ENCODE measurements around the gene C4orf50.

The C4orf50 gene

DNA sequence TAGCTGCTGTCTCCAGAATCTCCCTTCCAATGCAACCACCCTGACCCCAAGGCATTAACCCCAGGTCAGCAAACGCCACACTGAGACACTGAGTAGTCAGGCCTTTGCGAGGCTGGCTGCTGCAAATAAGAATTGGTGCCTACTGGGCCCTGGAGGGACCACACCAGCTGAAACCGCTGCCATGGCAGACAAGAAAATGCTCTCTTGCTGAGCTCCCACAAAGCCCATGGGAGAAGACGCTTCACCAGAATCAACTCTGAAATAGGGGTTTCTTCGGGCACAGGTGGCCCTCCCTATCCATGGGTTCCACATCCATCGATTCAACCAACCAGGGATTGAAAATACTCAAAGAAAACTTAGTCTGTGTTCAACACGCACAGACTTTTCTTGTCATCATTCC is 98.7 kb downstream of the C4orf50 start:
- no peak for DNase-seq (ENCODE audit: low read depth)

DNA sequence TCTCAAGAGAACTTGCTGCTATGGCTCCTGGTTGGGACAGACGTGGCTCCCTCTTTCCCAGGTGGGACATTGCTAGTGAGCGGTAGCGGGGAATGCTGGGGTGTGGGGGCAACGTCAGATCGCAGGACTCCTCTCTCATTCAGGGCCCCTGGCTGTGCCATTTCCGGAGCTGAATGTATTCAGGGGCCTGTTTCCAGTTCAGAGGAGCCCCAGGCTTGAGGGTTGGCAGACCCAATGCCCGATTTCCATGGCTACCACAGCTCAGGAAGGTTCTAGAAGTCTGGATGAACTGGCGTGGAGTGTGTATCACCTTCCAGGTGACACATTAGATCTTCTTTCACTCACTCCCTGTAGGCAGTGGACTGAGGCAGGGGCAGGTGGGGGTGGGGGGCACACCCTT is 99.2 kb downstream of the C4orf50 start:
- no peak for DNase-seq (ENCODE audit: low read depth)

DNA sequence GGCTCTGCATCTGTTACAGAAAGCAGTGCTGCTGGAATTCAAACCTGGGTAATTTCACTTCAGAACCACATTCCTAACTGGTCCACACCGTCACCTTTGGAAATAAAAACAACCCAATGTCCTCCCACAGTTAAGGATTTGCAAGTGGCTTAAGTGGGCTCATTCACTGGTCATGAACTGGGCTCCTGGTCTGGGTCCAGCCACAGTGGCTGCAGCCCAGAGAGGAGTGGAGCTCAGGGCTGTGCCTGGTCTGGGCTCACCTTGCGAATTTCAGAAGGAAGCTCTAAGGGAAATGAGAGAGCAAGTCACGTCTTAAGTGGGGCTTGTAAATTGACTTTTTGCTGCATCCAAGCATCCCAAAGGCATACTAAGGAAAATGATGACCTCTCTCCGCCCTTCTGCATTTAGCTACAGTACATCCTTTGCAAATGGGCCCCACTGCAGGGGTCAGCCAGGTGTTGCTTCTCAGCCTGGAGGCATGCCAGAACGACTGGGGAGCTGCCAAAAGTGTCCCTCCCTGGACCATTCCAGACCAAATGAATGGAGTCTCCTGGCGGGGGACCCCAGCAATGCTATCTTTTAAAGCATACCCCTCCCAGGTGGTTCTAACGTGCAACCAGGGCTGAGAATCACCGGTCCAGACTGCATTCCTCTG is 99.8 kb downstream of the C4orf50 start:
- no peak for DNase-seq (ENCODE audit: low read depth)

DNA sequence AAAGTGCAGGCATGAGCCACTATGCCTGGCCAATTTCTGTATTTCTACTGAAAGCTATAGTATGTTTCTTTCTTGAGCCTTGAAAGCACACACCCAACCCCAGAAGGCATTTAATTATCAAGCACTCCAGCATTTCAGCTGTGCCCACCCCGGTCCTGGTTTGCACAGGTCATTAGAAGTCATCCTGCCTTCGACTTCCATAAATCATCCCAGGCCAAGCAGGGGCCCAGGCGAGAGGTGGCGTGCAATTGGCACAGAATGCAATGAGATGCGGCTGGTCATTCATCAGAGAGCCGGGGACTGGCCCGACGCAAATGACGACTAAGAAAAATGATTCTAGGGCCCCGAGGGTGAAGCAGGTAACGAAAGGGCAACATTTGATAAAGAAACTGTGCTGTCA is 100.6 kb downstream of the C4orf50 start:
- no peak for DNase-seq (ENCODE audit: low read depth)

DNA sequence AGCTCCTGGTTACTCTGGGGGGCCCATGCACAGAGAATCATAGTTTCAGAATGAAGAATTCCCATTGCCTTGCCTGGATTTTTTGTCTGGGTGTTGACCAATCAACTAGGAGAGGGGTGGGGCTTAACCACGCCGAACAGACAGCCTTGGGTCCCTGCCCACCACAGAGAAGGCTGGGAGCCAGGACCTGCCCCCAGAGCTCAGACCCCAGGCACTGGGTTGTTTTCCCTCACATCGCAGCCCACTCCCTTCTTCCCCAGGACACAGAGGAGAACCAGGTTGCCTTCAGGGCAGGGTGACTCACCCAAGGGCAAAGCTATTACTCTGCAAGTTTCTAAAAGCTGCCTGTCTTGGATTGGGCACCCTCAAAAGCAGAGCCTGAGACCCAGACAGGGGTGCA is 102.0 kb downstream of the C4orf50 start:
- DNase-seq (ENCODE audit: low read depth) = no peak

DNA sequence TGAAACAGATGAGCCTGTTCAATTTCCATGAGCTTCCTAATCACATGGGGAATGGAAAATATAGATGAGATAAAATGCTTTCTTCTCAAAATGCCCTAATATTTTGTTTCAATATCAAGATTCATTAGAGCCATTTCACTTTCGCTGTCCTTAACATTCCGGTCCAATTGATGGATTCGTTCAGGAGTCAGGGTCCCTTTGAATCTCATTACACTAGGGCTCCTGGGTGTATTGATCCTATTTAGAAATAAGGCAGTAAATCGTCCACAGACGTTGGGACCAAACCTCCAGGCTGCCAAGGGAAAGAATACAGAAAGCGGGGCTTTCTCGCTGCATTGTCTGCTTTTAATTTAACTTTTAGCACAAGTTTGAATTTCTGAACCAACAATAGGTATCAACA is 104.8 kb downstream of the C4orf50 start:
- no peak for DNase-seq (ENCODE audit: low read depth)

DNA sequence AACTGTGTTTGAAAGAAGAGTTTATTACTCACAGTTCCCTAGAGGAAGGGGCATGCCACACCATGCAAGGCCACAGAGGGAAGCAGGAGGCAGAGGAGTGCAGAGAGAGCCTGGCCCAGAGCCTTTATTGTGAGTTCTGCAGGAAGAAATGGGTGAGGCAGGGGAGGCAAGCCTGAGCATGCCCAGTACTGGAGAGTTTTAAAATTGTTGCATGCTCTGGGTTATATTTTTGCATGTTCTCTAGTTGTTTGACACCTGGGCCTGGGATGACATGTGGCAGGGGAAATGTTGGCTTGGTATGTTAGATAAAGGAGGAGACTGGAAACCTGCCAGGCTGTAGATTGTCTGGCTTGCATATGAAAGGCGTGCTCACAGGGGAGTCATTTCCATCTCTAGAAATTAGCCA is 105.6 kb downstream of the C4orf50 start:
- DNase-seq (ENCODE audit: low read depth) = no peak

DNA sequence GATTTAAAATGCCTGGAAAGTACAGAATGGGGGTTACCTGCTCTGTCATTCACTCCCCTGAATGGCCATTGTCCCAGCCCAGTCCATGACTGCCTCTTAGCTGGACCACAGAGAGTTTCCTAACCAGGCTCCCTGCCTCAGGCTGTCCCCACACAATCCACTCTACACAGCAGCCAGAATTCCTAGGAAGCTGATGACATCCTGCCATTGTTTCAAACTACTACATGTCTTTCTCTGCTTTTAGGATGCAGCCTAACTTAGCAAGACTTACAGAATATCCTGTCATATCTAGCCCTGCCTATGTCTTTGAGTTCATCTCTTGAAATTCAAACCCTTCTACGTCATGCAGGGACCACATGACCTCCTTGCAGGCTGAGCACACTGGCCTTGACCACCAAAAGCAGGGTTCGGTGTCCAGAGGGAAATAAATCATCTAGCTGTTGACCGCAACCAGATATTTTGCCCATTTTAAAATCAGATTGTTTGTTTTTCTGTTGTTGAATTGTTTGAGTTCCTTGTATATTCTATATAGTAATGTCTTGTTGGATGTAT is 109.3 kb downstream of the C4orf50 start:
- DNase-seq (ENCODE audit: low read depth) = no peak

DNA sequence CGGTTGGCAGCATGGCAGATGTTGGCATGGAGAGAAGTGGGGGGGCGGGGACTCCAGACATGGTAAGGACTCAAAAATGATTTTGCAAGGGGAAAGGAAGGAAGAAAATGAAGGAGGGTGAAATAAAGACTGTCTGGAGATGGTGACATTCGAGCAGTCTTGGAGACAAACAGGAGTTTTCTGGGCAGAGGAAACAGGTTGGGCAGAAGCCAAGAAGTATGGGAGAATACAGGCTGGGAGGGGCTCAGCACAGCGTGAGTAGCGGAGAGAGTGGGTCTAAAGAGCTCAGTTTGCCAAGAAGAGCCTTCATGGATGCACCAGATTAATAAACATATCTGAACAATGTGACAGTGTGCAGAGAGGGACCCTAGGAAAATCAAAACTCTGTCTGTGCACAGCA is 112.0 kb downstream of the C4orf50 start:
- DNase-seq (ENCODE audit: low read depth) = no peak

DNA sequence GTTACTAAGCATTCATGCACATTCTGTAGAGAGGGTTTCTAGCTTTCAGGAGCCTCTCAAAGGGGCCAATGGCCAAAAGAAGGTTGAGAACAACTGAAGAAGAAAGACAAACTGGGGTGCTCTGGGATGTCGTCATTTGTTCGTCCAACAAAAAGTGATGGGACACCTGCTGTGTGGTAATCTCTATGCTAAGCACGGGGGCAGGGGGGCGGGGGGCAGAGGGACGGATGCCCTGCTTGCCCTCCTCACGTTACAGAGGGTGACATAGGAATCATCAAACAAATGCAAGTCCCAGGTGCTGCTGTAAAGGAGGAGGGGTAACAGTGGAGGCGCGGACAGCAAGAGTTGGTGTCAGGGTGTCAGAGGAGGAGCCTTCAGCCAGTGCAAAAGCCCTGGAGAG is 112.5 kb downstream of the C4orf50 start:
- no peak for DNase-seq (ENCODE audit: low read depth)

DNA sequence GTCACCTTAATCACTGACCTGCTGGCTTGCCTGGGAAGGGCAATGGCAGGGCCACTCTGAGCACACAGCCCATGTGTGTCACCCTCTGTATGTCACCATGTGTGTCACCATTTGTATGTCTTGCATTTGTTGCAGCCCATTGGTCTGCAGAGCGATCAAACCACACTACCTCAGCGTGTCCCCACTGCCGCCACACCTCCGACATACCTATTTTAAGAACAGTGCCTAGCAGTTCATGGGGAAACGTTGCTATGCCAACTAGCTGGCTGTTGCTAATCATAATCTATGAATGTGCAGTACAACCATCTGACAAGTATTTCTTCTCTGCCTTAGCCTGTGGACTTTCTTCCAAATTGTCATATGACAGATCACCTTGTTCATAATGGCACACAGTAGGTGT is 117.4 kb downstream of the C4orf50 start:
- no peak for DNase-seq (ENCODE audit: low read depth)

DNA sequence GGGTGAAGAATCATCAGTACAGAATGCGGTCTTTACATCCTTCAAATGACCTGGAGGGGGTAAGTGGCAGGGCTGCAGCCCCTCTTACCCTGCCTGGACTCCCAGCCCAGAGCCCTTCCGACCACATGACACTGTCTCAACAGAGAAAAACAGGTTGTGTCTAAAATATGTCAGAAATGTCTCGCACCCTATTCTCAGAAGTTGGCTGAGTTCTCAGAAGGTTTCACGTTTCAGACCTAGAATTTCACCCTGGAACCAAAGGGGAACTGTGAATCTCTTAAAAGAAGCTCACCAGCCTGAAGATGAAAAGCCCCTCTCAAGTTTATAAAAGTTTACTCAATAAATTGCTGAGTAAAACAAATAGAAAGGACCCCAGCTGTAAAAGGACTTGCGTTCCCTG is 118.3 kb downstream of the C4orf50 start:
- no peak for DNase-seq (ENCODE audit: low read depth)

DNA sequence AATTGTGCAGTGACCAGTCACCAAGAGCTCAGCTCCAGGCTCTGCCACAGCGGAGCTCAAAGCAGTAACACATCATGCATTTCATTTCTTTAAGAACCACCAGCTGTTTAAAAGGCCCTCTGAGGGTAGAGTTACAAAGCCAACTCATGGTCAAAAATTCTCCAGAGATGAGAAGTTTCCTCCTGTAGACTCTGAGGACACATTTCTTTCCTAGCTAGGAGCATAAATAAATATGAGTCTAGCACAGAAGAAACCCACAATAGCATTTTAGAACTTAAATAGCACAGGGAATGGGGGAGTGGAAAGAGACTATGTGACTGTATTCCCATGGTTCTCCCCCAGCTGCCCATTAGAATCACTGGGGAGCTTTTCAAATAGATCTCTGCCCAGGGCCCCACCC is 118.8 kb downstream of the C4orf50 start:
- DNase-seq (ENCODE audit: low read depth) = no peak

DNA sequence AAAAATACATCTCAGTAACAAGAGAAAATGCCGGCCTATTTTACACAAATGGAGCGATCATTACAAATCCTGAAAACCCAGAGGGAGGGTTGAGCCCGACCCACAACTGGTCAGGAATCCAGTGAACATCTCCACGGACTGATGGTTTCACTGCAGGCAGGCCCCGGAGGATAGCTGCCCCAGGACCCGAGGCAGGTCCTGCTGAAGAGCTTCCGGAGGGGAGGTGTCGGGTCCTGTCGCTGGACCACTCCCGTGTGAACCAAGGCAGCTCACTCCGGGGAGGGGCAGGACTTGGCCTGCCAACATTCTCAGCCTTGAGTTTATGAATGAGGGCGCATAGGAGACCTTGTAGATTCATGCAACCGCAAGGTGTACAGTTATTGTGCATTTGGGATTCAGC is 120.6 kb downstream of the C4orf50 start:
- DNase-seq (ENCODE audit: low read depth) = no peak

DNA sequence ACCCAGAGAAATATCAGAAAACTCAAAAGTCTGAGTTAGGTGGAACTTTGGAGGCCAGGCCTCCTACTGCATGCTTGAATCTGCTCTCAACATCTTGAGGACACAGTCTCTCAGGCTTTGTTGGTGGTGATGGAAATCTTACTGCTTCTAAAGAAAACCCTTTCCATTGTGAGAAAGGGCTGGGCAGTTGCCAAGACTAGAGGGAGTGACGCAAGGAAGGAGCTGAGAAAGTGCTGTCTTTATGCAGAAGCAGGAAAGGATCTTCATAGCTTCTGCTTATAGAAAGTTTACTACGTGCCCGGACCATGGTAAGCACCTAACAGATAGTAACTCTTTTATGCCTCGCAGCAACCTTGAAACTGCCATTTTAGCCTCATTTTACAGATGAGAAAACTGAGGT is 122.9 kb downstream of the C4orf50 start:
- no peak for DNase-seq (ENCODE audit: low read depth)

DNA sequence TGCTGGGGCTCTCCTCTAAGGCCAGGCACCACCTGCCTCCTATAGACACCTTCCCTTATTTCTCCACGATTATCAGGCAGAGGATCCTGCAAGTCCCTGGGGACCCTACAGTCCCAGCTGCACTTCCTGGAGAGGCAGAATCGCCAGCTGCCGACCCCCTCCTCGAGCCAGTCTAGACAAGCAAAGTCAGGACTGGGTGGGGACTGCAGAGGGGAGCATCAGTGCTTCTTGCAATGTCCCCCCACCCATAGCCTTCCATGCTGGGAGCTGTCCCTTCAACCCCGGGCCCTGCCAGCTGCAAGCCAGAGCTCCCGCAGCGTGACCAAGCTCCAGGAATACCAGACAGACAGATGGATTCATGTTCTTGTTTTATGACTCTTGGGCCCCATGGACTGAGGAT is 124.0 kb downstream of the C4orf50 start:
- no peak for DNase-seq (ENCODE audit: low read depth)

DNA sequence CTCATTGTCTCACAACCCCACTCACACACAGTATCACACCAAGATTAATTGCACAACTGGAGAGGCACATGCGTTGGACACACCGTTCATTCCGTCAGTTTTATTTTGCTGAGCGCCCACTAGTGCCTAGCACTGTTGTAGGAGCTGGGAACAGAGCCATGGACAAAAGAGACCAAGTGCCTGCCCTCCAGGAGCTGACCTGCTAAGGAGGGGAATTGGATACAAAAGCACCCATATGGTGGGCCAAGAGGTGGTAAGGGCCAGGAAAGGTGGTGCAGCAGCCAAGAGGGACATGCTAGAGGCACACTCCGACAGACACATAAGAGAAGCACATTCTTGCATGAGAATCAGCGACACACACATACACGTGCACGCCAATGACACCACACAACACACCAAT is 124.6 kb downstream of the C4orf50 start:
- no peak for DNase-seq (ENCODE audit: low read depth)

DNA sequence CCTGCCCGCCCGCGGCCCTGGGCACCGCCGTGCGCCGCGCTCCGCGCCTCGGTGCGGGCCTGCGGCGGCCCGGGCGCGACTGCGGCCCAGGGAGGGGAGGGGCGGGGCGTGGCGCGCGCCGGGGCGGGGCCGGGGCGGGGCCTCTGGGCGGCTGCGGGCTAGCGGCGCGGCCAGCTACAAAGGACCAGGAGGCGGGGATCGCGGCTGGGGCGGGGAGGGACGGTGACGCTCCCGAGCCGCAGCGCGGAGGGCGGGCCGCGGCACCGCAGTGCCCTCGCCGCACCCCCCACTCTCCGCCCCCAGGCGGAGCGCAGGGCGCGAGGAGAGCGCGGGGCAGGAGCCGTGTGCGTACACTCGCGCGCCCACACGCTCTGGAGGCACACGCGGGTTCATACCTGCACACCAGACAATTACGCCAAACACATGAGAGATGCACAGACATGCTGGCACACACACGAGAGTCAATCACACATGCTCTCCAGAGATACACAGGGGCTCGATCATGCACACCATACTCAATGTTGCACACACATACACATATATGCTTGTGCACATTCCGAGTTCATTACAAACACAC is 125.1 kb downstream of the C4orf50 start, which contains the start of gene CRMP1:
CRMP1 (minus strand) TSS at position 83 of the 577 bp plus-strand sequence. CDS start 117 bp downstream, outside the sequence.
- no peak for DNase-seq (ENCODE audit: low read depth)

DNA sequence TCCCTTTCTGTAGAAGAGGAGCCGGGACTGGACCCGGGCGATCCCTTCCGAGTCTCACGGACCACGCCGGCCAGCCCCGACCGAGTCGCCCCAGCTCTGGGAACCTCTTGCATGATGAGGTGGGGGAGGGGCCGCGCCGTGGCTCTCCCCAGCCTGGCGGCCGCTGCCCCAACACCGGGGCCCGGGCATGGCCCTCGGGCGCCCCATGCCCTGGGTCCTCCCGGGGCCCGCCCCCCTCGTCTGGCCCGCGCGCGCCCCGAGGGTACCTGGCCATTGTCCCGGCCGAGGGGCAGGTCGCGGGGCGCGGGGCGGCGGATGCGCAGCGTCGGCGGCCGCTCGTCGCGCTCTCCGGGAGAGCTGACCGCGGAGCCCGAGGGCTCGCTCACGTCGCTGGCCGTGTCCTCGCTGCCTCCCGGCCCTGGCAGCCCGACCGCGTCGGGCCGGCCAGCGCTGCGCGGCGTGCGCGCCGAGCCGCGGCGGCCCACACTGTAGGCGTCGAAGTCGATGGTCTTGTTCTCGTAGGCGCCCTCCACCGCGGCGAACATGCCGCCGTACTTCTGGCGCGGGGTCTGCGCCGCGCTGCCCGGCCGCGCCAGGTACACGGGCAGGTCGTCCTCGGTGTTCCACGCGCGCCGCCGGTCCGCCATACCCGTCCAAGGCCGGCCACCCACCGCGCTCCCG is 125.8 kb downstream of the C4orf50 start:
- DNase-seq (ENCODE audit: low read depth) = no peak

DNA sequence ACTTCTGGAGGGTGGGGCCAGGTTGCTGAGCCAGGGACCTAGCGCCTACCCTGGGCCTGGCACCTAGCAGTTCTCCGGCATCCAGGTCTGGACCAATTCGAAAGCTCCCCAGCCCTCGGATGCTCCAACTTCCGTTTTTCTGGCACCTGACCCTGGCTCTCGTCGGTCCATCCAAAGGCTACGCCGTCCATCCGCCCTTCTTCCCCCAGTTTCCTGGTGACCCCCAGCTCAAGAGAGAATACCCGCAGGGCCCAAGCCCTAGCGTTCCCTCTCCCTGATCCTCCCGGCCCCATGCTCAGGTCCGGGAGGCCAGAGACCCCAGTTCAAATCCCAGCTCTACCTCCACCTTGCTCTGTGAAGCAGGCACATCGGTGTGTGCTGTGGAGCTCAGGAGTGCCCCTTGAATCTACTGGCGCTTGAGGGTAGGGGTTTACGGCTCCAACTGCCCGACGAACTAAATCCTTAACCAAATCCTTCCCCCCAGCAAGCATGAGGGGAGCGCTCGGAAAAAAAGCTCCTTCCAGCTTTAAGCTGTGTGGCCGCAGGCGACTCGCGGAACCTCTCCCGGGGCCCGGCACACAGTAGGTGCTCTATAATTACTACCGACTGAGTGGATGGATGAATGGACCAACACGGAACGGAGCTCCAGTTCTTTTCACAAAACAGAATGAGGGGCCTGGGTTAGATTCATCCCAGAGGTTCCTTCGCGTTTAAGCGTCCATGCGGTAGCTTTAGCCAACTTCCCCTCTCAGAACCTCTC is 126.5 kb downstream of the C4orf50 start:
- DNase-seq (ENCODE audit: low read depth) = no peak

DNA sequence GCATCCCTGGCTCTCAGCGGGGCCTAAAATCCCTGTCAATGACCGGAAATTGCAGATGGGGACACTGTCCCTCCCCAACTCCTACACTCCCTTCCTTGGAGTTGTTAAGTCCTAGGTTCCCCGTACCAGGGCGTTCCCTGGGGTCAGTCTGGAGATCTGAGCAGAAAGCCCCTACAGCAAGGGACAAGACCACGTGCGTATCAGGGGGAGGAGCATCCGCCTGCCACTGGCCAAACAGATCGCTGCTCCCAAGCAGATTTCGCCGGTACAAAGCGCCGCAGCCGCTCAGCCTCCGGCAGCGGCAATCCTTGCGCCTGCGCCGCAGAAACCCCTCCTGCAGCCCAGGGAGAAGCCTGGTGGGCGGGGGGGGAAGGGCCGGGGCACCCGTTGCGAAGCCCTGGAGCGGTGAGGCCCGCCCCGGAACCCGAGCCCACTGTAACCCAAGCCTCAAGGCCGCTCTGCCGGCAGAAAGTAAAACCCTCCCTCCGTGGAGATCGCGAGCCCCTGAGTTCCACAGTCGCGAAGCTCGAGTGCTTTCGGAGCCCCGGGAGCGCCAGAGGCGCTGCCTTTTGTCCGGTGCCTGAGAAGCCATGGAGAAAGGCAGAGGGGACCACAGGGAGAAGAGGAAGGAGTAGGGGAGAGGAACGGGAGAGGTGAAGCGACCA is 128.0 kb downstream of the C4orf50 start:
- no peak for DNase-seq (ENCODE audit: low read depth)

Data from stimulated activated CD8-positive, alpha-beta memory T cell treated with anti-CD3 and anti-CD28 coated beads, Interleukin-15, amount 100 ng/mL, for 1 hour (primary cell).